Activated naive CD8-positive, alpha-beta T cell treated with anti-CD3 and anti-CD28 coated beads, Interleukin-2, amount 50 U/mL, for 24 hours (primary cell): ENCODE data around the gene C3orf52.

Experiments used
- ATAC-seq: fragments of 150-1000 bp; cut with Tn5 transposase; one replicate; pipeline ENCODE4 v1.10.0; 2021
- DNase-seq: peaks from one replicate; pipeline ENCODE4 v3.0.0; 2021
- H3K27ac Mint-ChIP-seq: one replicate; pipeline ENCODE4 v1.8.0; 2021; ENCODE audit warnings: mild to moderate bottlenecking, mixed read lengths
- H3K27me3 Mint-ChIP-seq: one replicate; pipeline ENCODE4 v1.8.0; 2021; ENCODE audit warnings: mixed read lengths
- H3K36me3 Mint-ChIP-seq: one replicate; pipeline ENCODE4 v1.8.0; 2021; ENCODE audit warnings: low read depth, mixed read lengths
- H3K4me1 Mint-ChIP-seq: one replicate; pipeline ENCODE4 v1.8.0; 2021; ENCODE audit warnings: mixed read lengths
- H3K4me3 Mint-ChIP-seq: one replicate; pipeline ENCODE4 v1.8.0; 2021; ENCODE audit warnings: mild to moderate bottlenecking, moderate library complexity, mixed read lengths
- H3K9me3 Mint-ChIP-seq: one replicate; pipeline ENCODE4 v1.8.0; 2021; ENCODE audit warnings: mixed read lengths

Gene C3orf52

DNA sequence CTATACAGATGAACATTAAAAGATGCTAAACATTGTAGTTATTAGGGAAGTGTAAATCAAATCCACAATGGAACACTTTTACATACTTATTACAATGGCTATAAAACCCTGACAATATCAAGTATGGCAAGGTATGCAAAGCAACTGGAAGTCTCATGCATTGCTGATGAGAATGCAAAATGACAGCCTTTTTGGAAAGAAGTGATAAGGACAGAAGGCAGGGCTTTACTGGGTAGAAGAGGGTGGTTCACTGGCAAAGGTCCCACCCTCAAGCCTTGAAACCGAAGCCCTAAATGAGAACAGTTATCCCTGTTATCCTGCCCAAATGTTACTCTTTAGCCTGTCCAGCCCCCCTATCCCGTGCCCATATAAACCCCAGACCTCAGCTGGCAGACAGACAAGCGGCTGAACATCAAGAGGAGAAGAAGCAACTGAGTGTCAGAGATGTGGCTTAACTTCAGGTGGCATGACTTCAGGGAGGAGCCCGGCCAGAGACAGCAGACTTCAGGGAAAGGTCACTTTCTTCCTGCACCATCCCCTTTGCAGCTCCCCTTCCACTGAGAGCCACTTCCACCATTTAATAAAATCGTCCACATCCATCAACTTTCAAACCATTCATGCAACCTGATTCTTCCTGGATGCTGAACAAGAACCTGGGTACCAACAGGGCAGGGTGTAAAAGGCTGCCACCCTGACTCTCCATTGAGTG lies 47.6 kb downstream of the C3orf52 start:
- Mint-ChIP-seq H3K4me1 (peaks cover 83% of the 10 kb centered on the region), H3K27me3 (no peaks in the 10 kb centered on the region), H3K36me3 (no peaks in the 10 kb centered on the region), H3K9me3 (no peaks in the 10 kb centered on the region), H3K27ac (peak overlapping the region; percentile 85), H3K4me3 (peak overlapping the region; percentile 80)
- DNase-seq = no peak
- no peak for ATAC-seq

DNA sequence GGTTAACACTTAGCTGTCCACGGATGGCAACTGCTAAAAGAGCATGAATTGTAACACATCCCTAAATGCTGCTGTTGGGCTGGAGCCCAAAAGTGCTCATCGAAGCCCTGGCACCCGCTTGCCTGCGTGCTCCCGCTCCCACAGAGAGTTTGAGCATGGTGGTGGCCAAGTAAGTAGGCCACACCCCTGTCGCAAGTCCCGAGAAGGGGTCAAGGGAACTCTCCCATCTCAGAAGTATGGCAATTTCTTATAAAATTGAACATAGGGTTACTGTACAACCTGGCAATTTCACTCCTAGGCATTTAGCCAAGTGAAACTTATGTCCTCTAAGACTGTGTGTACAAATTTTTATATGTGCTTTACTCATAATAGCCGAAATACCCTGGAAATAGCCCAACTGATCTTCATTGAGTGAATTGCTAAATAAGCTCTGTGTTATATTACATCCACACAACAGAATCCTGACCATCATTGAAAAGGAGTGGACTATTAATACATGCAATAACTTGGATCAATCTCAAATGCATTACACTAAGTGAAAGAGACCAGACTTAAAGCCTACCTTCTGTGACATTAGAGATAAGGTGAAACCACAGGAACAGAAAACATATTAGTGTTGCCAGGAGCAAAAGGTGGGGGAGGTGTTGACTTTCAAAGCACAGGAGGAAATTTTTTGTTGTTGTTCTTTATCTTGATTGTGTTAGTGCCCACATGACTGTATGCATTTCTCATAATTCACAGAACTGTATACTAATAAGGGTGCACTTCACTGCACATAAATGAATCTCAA lies 48.3 kb downstream of the C3orf52 start:
- no peak overlapping the region for H3K4me3 Mint-ChIP-seq
- no peak for DNase-seq
- ATAC-seq = peak; percentile 21
- H3K27ac Mint-ChIP-seq = peak overlapping the region; percentile 49
- H3K27me3 Mint-ChIP-seq = no peaks in the 10 kb centered on the region
- H3K9me3 Mint-ChIP-seq = no peaks in the 10 kb centered on the region
- H3K4me1 Mint-ChIP-seq = peaks cover 75% of the 10 kb centered on the region
- H3K36me3 Mint-ChIP-seq = no peaks in the 10 kb centered on the region

DNA sequence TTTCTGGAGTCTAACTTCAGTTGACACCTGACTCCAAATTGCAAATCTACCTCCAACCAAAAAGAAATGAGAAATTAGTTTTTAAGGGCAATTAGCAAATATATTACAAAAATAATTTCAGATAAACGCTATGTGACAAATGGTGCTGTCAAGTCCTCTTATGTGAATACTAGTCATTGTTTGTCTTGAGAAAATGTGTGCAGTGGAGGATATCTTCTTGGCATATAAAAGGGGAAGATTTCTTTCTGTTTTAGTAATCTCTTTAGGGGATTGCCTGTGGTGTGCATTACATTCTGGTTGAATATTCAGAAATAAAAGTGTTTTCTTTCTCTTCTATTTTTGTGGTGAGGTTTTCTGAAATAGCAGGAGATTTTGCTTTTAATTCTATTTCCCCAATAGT lies 49.9 kb downstream of the C3orf52 start:
- ATAC-seq = no peak
- Mint-ChIP-seq H3K9me3 (no peaks in the 10 kb centered on the region), H3K4me1 (peaks cover 65% of the 10 kb centered on the region), H3K27ac (no peak overlapping the region), H3K27me3 (no peaks in the 10 kb centered on the region), H3K36me3 (no peaks in the 10 kb centered on the region), H3K4me3 (no peak overlapping the region)
- DNase-seq = no peak

DNA sequence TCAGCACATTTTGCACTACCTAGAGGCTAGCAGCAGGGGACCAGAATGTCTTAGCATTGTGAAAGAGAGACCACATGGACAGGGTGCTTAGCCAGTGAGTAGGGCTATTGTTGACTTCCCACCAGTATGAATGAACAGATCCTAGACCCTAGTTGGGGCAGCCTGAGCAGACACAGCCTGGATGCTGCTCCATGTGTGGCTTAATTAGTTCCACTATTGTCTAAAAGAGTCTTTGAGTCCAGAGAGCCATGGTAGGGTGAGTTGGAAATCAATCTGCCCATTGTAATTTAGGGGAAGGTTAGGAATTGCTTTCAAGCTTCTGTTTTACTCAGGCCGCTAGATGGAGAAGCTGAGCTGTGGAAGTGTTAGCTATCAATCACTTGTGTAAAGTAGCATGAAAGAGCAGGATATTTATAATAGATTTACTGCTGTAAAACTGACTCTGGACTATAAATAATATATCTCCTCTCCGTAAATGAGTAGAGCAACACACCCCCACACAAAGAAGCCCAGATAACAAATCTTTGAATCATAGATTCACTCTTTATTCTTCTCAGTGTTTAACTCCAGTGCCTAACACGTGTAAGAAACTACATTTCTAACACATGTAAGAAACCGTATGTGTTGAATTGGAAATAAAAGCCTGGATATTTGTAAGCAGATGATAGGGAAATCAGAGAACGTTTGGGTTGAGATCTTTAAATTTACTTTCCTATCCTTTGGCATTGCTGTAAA lies 50.9 kb downstream of the C3orf52 start:
- DNase-seq = peak; percentile 43
- no peaks in the 10 kb centered on the region for H3K27me3 Mint-ChIP-seq
- H3K27ac Mint-ChIP-seq = no peak overlapping the region

DNA sequence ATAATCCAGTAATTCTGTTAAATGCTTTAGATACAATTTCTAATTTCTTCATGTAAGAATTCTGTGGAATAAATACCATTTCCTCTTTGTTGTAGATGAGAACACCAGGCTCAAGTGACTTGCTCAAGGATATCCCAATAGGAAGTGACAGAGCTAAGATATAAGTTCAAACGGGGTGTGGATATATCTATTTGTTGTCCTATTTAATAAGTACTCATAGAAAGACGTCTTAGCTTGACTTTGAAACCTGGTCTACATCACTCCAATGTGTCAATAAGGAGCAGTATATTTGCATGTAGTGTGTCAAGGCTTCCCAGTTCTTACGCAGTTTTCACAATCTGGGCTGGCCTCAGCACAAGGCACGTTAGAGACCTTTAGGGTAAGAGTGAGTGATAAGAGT lies 51.6 kb downstream of the C3orf52 start:
- no peak overlapping the region for H3K27ac Mint-ChIP-seq
- H3K4me3 Mint-ChIP-seq = no peak overlapping the region
- ATAC-seq = no peak
- H3K36me3 Mint-ChIP-seq = no peaks in the 10 kb centered on the region
- peaks cover 54% of the 10 kb centered on the region for H3K4me1 Mint-ChIP-seq
- no peaks in the 10 kb centered on the region for H3K9me3 Mint-ChIP-seq
- no peak for DNase-seq
- H3K27me3 Mint-ChIP-seq = no peaks in the 10 kb centered on the region

More for the DNA sequence above, 50.9 kb downstream of the C3orf52 start:
- Mint-ChIP-seq H3K4me1 (peaks cover 60% of the 10 kb centered on the region), H3K4me3 (no peak overlapping the region), H3K36me3 (no peaks in the 10 kb centered on the region), H3K9me3 (no peaks in the 10 kb centered on the region)
- ATAC-seq = no peak

DNA sequence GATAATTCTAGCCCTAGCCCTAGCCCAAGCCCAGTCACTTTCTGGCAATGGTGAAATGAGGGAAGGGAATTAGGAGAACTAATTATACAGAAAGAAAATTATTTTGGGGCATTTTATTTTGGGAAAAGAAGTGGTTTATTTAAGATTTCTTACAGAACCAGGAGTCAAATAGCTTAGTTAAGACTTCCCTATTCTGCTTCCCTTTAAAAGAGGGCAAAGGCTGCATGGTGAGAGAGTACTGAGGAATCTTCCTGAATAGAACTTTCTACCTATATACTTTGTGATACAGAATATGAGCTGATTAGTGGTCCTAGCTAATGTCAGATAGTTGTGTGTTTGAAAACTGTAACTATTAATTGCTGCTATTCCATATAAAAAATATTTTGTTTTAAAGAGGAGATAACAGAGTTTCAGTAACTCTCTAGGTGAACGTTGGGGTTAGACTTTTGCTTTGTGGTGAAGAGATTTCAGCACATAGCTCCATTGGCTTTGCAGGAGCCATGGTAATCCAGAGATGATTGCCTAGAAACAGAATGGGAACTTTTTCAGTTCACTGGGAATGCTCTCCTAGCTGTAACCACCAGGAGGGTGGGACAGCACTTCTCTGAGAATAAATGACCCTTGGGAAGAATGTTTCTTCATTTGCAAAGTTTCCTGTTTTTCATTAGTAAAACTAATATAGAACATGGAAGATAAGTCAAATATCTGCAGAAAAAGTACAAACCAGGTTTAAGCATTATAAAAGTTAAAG lies 52.2 kb downstream of the C3orf52 start:
- Mint-ChIP-seq H3K27me3 (no peaks in the 10 kb centered on the region), H3K4me1 (peaks cover 51% of the 10 kb centered on the region), H3K4me3 (no peak overlapping the region), H3K36me3 (no peaks in the 10 kb centered on the region), H3K9me3 (no peaks in the 10 kb centered on the region), H3K27ac (no peak overlapping the region)
- ATAC-seq (no peak), DNase-seq (no peak)

DNA sequence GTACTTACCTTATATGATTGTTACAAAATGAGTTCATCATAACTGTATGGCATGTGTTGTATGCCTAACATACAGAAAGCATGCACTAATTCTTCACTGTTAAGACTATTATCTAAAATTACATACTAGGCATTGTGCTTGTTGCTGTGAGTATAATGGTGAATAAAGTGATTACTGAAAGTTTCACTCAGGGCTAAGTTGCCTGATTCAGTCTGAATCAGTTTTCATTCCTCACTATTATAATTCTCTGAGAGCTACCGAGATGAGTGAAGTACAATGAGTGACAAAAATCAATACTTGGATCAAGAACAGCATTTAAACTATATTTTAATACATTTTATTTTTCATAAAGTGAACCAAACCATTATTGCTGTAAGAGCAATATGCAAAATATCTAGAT lies 54.4 kb downstream of the C3orf52 start:
- Mint-ChIP-seq H3K4me3 (no peak overlapping the region), H3K27ac (no peak overlapping the region), H3K9me3 (peaks cover 6% of the 10 kb centered on the region), H3K4me1 (peaks cover 37% of the 10 kb centered on the region), H3K36me3 (peaks cover 1% of the 10 kb centered on the region), H3K27me3 (no peaks in the 10 kb centered on the region)
- DNase-seq (no peak), ATAC-seq (no peak)

DNA sequence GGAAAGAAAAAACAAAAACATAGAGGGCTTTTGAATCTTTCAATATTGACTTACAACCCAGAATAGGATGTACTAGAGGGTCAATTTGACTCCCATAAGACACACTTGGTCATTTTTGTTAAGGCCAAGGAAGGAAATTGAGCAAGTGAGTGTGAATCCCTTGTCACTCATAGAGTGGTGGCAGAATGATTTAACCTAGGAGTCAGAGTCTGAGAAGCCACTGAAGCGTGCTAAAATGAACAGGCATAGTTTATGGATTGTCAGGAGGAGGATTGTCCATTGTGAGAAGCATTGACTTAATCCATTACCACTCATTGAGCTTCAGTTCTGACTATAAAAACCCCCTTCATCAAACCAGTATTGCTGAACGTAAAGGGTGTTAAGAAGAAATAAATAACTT lies 55.1 kb downstream of the C3orf52 start:
- DNase-seq (no peak), ATAC-seq (no peak)
- no peak overlapping the region for H3K4me3 Mint-ChIP-seq
- H3K36me3 Mint-ChIP-seq = peaks cover 1% of the 10 kb centered on the region
- no peaks in the 10 kb centered on the region for H3K27me3 Mint-ChIP-seq
- peaks cover 10% of the 10 kb centered on the region for H3K9me3 Mint-ChIP-seq
- peaks cover 30% of the 10 kb centered on the region for H3K4me1 Mint-ChIP-seq
- no peak overlapping the region for H3K27ac Mint-ChIP-seq

DNA sequence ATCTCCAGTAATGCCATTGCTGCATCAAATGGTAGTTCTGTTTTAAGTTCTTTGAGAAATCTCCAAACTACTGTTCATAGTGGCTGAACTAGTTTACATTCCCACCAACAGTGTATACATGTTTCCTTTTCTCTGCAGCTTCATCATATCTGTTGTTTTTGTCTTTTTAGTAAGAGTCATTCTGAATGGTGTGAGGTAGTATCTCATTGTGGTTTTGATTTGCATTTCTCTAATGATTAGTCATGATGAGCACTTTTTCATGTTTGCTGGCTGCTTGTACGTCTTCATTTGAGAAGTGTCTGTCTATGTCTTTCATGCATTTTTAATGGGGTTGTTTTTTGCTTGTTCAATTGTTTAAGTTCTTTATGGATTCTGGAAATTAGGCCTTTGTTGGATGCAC lies 57.1 kb downstream of the C3orf52 start:
- Mint-ChIP-seq H3K4me3 (peak overlapping the region; percentile 37), H3K4me1 (peaks cover 14% of the 10 kb centered on the region), H3K9me3 (peaks cover 27% of the 10 kb centered on the region), H3K27ac (peak overlapping the region; percentile 0), H3K36me3 (peaks cover 1% of the 10 kb centered on the region), H3K27me3 (no peaks in the 10 kb centered on the region)
- no peak for DNase-seq
- ATAC-seq = peak; percentile 86

DNA sequence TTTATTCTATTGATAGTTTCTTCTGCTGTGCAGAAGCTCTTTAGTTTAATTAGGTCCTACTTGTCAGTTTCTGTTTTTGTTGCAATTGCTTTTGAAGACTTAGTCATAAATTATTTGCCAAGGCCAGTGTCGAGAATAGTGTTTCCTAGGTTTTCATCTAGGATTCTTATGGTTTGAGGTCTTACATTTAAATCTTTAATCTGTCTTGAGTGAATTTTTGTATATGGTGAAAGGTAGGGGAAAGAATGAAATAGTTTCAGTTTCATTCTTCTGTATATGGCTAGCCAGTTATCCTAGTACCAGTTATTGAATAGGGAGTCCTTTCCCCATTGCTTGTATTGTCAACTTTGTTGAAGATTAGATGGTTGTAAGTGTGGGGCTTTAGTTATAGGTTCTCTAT lies 57.5 kb downstream of the C3orf52 start:
- Mint-ChIP-seq H3K27me3 (no peaks in the 10 kb centered on the region), H3K27ac (peak overlapping the region; percentile 0)

DNA sequence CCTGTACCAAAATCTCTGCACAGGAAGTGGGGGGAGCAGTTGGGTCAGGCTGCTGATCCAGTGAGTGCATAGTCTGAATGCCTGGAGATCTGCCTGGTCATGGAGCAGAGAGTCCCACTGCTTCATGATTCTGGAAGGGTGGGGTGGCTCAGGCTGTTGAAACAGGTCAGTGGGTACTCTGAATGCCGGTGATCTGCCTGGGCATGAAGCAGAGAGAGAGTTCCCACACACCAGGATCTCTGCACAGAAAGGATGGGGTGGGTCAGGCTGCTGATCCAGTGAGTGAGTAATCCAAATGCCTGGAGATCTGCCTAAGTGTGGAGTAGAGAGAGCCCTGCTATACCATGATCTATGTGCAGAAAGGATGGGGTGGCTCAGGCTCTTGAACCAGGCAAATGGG lies 62.9 kb downstream of the C3orf52 start:
- H3K27ac Mint-ChIP-seq = no peak overlapping the region
- peaks cover 2% of the 10 kb centered on the region for H3K4me1 Mint-ChIP-seq
- no peaks in the 10 kb centered on the region for H3K27me3 Mint-ChIP-seq
- DNase-seq (no peak), ATAC-seq (no peak)
- peaks cover 27% of the 10 kb centered on the region for H3K9me3 Mint-ChIP-seq
- H3K4me3 Mint-ChIP-seq = no peak overlapping the region
- peaks cover 1% of the 10 kb centered on the region for H3K36me3 Mint-ChIP-seq

More for the DNA sequence above, 57.5 kb downstream of the C3orf52 start:
- Mint-ChIP-seq H3K36me3 (peaks cover 1% of the 10 kb centered on the region), H3K4me1 (peaks cover 14% of the 10 kb centered on the region), H3K4me3 (peak overlapping the region; percentile 37), H3K9me3 (peaks cover 27% of the 10 kb centered on the region)
- ATAC-seq (peak; percentile 43), DNase-seq (no peak)

DNA sequence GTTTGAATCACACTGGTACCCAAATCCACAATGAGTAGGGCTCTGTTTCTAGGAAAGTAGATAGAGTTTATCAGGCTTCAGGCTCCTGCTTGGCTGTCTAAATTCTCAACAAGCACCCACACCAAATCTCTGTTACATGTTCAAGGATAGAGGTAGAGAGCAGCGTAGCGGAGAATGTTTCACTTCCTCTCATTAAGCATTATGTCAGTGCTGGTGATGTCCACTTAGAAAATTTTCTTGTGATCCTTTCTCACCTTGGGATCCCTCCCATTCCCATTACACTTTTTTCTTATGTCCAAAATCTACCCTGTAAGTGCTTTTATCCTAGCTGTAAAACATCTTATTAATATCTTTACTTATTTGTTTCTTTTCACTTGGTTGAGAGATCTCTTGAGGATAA lies 81.6 kb downstream of the C3orf52 start:
- no peak overlapping the region for H3K27ac Mint-ChIP-seq
- no peak for DNase-seq
- H3K4me1 Mint-ChIP-seq = no peaks in the 10 kb centered on the region
- no peaks in the 10 kb centered on the region for H3K36me3 Mint-ChIP-seq
- no peak for ATAC-seq
- no peak overlapping the region for H3K4me3 Mint-ChIP-seq
- H3K9me3 Mint-ChIP-seq = peaks cover 10% of the 10 kb centered on the region
- H3K27me3 Mint-ChIP-seq = no peaks in the 10 kb centered on the region
